AG10803 (cell line): ENCODE data around the gene BAIAP2.
"Not testable (repeated sequence)": the region's sequence is repeated elsewhere in the genome, so short reads cannot be mapped to it uniquely, and the experiment has no call there.

Experiments used
- DNase-seq: peaks from one replicate; pipeline ENCODE4 v3.0.0; 2010; ENCODE audit warnings: low read depth
- H3K4me3 ChIP-seq: 2 replicates; pipeline ENCODE4 v1.5.1; 2011; ENCODE audit warnings: mild to moderate bottlenecking, low read length, control low read depth
- TF ChIP-seq, protein P1 (sequence below): conservative IDR thresholded peaks from 2 replicates; pipeline ENCODE4 v1.5.1; 2011; ENCODE audit warnings: mild to moderate bottlenecking, low read length, control low read depth, inconsistent platforms

BAIAP2 gene

DNA sequence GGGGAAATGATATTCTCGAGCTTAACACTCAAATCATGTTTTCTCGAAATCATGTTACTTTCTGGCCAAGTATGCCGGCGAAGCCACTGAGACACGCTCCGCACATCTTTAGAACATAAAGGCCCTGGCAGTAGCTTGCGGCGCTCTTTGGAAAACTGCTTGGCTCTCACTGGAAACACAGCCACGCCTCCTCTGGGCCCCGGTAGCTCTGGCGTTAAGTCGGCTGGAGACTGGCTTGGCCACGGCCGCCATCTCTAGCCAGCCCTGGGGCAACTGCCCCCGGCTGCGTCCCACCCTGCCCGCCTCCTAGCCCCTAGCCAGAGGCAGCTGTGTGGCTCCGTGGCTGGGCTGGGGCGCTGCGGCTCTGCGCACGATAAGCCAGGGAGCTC, 9.2 kb upstream of the BAIAP2 start:
- TF ChIP-seq, protein P1, sequence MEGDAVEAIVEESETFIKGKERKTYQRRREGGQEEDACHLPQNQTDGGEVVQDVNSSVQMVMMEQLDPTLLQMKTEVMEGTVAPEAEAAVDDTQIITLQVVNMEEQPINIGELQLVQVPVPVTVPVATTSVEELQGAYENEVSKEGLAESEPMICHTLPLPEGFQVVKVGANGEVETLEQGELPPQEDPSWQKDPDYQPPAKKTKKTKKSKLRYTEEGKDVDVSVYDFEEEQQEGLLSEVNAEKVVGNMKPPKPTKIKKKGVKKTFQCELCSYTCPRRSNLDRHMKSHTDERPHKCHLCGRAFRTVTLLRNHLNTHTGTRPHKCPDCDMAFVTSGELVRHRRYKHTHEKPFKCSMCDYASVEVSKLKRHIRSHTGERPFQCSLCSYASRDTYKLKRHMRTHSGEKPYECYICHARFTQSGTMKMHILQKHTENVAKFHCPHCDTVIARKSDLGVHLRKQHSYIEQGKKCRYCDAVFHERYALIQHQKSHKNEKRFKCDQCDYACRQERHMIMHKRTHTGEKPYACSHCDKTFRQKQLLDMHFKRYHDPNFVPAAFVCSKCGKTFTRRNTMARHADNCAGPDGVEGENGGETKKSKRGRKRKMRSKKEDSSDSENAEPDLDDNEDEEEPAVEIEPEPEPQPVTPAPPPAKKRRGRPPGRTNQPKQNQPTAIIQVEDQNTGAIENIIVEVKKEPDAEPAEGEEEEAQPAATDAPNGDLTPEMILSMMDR = no peak
- H3K4me3 ChIP-seq = no peak overlapping the region
- DNase-seq = peak; percentile 43

DNA sequence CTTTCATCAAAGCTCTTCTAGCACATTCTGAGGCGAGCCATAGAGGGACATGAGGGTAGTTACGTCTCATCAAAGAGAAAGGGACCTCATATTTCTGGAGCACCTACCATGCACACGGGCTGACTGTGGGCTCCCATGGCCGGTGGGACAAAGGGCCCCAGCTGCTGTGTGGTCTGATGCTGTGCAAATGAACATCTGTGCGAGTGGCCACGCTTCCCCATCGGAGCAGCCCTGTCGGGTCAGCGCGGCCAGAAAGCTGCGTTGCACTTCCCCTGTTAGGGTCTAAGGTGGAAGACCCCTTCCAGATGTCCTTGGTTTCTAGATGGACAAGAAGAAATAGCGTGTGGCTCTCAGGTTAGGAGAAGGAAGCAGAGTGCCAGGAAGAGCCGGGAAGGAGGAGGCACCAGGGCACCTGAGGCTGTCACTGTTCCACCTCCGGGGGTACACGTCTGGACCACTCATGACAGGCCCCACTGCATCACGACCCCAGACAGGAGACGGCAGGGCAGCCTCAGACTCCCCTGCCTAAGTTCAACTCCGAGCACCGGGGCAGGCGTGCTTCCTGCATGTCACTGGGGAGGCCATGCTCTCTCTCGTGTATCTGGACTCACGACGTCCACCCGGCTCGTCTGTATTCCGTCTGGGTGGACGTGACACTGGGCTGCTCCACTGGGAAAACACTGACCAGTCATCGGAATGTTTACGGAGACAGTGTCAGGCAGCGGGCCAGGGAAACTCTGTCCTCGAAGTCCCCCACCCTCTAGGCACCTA, 8.5 kb upstream of the BAIAP2 start:
- no peak overlapping the region for H3K4me3 ChIP-seq
- TF ChIP-seq, protein P1 = no peak
- DNase-seq = no peak

DNA sequence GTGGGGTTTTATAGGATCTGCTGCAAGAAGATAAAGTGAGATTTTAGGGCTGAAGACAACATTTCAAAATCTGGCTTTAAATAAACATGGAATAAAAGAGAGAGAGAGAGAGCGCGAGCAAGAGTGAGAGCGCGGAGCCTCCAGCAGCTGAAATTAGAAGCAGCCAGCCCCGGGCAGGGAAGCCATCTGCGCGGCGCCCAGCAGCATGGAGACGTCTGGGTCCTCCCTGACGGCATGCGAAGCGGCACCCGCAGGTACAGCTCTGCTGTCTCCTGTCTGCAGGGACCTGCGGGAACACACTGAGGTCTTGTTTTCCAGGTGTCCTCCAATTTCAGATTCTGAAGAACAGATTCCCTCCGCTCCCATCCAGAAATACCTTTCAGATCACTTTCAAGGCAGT, 7.9 kb upstream of the BAIAP2 start:
- TF ChIP-seq, protein P1 = no peak
- H3K4me3 ChIP-seq = no peak overlapping the region
- DNase-seq = no peak

DNA sequence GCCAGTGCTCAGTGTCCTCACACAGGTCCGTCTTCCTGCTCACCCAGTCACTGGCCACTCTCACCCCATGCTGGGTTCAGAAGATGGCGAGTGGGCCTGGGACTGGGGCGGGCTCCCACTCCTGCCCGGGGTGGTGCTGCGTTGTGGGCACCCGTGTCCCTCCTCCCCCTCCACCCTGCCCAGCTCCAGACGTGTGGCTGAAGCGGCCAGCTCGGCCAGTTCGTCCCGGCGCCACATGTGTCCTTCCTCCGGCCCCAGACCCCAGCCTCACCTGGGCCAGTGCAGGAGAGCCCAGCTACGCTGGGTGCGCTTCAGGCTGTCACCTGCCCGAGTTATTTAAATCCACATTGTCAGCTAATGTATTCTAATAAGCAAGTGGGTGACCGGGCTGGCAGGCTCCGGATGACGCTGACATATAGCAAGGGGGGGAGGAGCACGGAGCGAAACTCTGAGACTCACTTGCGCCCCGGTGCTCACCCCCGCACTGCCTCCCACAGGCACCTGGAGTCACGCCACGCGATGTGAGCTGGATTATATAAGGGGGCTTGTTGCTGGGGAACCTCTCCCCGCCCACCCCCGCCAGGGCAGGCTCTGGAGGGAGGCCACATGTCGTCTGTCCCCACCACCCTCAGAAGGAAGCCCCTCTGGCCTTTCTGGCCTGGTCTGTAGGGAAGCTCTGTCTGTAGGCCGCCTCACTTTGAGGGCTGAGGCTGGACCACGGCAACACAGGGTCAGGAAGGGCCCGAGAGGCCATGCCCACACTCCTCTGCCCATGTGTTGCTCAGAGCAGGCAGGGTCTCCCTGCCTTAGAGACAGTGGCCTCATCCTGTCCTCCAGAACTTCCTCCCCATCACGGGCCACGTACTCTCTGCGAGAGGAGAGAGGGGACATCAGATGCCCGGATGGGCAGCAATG, 7.1 kb upstream of the BAIAP2 start:
- H3K4me3 ChIP-seq = no peak overlapping the region
- TF ChIP-seq, protein P1 = no peak
- DNase-seq = no peak

DNA sequence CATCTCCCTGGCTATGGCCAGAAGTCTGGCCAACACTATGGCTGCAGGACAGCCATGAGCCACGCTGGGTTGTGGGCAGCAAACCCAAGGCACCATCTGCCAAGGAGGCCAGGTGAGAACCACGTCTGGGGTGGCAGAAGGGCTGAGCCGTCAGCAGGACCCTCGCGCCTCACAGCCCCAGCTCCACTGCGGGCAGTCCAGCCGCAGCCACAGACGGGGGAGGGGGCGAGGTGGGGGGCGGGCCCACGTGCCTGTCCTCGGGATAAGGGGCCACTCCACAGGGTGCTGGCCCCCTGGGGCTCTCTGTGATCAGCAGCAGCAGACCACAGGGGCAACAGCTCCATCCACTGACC, 6.5 kb upstream of the BAIAP2 start:
- TF ChIP-seq, protein P1 = no peak
- no peak overlapping the region for H3K4me3 ChIP-seq
- DNase-seq = no peak

DNA sequence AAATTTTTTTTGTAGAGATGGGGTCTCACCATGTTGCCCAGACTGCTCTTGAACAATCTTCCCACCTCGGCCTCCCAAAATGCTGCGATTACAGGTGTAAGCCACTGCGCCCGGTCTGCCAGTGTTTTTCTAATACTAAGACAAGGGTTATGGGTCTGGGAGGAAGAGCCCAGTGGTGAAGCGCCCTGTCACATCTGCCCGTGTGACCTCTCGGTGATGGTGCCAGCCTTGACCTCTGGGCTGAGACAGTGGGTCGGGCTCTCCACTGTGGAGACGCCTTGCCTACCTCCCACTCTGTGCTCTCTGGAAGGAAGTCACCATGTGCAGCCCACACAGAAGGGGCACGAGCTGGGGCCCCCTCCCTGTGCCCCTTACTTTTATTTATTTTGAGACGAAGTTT, 5.1 kb upstream of the BAIAP2 start:
- H3K4me3 ChIP-seq = no peak overlapping the region
- DNase-seq = no peak
- TF ChIP-seq, protein P1 = no peak

DNA sequence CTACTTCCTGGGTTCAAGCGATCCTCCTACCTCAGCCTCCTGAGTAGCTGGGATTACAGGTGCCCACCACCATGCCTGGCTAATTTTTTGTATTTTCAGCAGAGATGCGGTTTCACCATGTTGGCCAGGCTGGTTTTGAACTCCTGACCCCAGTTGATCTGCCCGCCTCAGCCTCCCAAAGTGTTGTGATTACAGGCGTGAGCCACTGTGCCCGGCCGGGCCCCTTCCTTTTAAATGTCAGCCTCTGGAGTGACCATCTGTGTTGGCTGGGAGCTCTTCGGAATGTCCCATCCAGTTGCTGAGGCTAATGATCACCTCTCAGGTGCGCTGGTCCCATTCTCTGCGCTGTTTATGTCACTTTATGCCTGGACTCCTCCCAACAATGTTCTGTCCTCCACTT, 4.6 kb upstream of the BAIAP2 start:
- not testable (repeated sequence) for DNase-seq, H3K4me3 ChIP-seq
